LNCAP (cell line): ENCODE measurements around the gene ENSA.

ENCODE experiments used
- TF ChIP-seq, protein P1 (sequence below): fragments of 450-650 bp; IDR thresholded peaks from 2 replicates; pipeline ENCODE4 v1.5.1; 2017; ENCODE audit warnings: mild to moderate bottlenecking

The ENSA gene

DNA sequence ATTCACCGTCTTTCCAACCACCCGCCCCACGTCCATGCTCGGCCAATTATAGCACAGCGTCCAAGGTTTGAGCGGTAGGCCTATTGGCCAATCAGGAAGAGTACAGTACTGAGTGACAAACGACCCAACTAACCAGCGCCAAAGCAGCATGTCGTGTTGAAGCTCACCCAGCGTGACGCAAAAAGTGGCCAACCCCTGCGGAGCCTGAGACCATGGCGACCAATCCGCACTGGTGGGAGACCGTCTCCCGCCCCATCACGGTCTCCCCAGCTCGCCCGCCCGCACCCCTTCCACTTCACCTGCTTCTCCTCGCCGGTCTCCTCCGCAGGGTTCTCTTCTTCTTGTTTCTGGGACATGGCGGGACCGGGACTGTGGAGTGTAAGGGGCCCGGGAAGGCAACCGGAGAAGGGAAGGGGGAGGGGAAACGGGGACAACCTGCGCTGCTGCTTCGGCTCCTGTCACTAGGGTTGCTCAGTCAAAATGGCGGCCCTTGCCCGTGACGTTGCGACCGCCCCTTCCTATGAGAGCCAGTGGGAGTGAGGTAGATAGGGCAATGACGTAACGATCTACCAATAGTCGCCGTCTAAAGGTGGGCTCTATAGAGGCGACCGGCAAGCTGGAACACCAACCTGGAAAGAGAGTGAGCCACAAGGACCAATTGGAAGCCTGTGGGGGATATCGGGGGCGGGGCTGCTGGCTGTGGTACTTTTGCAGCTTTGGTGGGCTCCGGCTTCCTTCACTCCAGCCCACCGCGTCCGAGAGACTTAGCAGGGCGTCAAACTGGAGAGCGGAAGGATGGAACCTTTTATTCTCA is at the start of gene ENSA:
TSS of gene ENSA (minus strand) at position 498 of the 814 bp plus-strand sequence. CDS start at position 356, 142 bp downstream.
- TF ChIP-seq, protein P1, sequence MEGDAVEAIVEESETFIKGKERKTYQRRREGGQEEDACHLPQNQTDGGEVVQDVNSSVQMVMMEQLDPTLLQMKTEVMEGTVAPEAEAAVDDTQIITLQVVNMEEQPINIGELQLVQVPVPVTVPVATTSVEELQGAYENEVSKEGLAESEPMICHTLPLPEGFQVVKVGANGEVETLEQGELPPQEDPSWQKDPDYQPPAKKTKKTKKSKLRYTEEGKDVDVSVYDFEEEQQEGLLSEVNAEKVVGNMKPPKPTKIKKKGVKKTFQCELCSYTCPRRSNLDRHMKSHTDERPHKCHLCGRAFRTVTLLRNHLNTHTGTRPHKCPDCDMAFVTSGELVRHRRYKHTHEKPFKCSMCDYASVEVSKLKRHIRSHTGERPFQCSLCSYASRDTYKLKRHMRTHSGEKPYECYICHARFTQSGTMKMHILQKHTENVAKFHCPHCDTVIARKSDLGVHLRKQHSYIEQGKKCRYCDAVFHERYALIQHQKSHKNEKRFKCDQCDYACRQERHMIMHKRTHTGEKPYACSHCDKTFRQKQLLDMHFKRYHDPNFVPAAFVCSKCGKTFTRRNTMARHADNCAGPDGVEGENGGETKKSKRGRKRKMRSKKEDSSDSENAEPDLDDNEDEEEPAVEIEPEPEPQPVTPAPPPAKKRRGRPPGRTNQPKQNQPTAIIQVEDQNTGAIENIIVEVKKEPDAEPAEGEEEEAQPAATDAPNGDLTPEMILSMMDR = no peak

DNA sequence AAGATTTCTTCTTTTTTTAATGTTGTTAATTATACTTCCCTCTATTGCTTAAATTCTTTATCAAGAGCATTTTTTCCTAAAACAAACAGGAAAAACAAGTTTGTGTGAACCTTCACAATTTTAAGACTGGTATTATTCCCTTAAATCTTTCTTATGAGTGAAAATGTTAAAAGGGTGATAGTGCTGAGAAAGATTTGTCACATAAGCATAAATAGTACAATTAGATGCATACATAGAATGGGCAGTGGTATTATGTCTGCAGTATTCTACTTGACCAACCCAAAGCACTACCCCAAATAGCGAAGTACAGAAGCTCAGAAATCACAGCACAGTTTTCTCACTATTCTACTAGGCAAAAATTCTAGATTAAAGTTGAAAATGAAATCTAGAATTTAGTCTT is 49.6 kb upstream of the ENSA start:
- TF ChIP-seq, protein P1 = no peak

GRCh38 chr1:150674881-150675280 is 45.5 kb upstream of the ENSA start:
- TF ChIP-seq, protein P1 = no peak

GRCh38 chr1:150663321-150663720 is 33.9 kb upstream of the ENSA start:
- TF ChIP-seq, protein P1 = no peak

GRCh38 chr1:150662811-150663210 is 33.4 kb upstream of the ENSA start:
- TF ChIP-seq, protein P1 = no peak

DNA sequence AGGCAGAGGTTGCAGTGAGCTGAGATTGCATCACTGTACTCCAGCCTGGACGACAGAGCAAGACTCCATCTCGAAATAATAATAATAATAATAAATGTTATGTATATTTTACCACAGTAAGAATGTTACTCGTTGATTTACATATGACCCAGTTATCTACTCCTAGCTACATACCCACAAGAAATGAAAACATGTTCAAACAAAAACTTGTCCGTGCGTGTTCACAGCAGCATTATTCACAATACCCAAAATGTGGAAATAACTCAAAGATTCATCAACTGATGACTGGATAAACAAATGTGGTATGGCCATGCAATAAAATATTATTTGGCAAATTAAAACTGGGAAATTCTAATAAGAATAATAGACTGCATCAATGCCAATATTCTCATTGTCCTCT is 31.7 kb upstream of the ENSA start:
- TF ChIP-seq, protein P1 = no peak

DNA sequence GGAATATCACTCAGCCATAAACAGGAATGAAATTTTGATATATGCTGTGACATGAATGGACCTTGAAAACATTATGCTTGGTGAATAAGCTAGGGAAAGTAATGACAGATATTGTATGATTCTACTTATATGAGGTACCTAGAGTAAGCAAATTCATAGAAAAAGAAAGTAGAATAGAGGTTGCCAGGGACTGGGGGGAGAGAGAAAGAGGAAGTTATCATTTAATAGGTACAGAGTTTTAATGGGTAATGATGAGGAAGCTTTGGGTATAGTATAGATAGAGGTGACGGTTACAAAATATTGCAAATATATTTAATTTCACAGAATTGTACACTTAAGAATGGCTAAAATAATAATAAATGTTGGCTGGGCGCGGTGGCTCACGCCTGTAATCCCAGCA is 31.2 kb upstream of the ENSA start:
- TF ChIP-seq, protein P1 = no peak
